Mucosa of descending colon (tissue), 3 donors: ENCODE results near the gene LYZ. TPM values are rescaled to one million over a fixed set of nuclear protein-coding genes. Genes with fewer than 3 reads are reported as not detected.

Experiments
- ATAC-seq: fragments of 200-7000 bp; cut with Tn5 transposase; one replicate; pipeline ENCODE4 v1.9.1; 2020; ENCODE audit warnings: mild to moderate bottlenecking, moderate library complexity
- DNase-seq, 3 donors: peaks; one replicate each; pipeline ENCODE4 v3.0.0-alpha.2; 2020
- H3K36me3 ChIP-seq: fragments of 200-600 bp; one replicate; pipeline ENCODE4 v1.8.0; 2021; ENCODE audit warnings: low read depth, mild to moderate bottlenecking
- H3K4me1 ChIP-seq: fragments of 200-600 bp; one replicate; pipeline ENCODE4 v1.8.0; 2021; ENCODE audit warnings: low read depth, mild to moderate bottlenecking
- H3K4me3 ChIP-seq: fragments of 200-600 bp; one replicate; pipeline ENCODE4 v1.8.0; 2021; ENCODE audit warnings: mild to moderate bottlenecking
- H3K9me3 ChIP-seq: fragments of 200-600 bp; one replicate; pipeline ENCODE4 v1.8.0; 2021; ENCODE audit warnings: mild to moderate bottlenecking
- CTCF ChIP-seq: fragments of 200-600 bp; IDR thresholded peaks from one replicate; pipeline ENCODE4 v1.8.0; 2022; ENCODE audit warnings: antibody characterized with exemption, mild to moderate bottlenecking
- intact Hi-C, 2 donors: fragments of 100-400 bp; cut with DNase I in 1 of 2; cut with micrococcal nuclease in 1 of 2; formaldehyde crosslinking; loops; one replicate each; pipeline versions ENCODE4 v1.11.0 to v1.11.1; 2022; cut with DNase I, micrococcal nuclease
- total RNA-seq, 3 donors: library from RNA; stranded (reverse); fragmentation: NEBNext Ultra II Directional in 2 of 3; extraction: Animal tissue kit (Norgen Biotek cat#: 25700) in 2 of 3; gene quantifications; one replicate each; pipeline versions ENCODE4 v1.2.1 to v1.2.4, GENCODE V29; 2021 to 2023
- donor health status: DM: no; HTN: no; CAD: no; lungs with moderate emphysema.
- donor health status: DM: no; HTN: no; CAD: no.
- donor health status: DM: no; HTN: yes; CAD: no.

Gene LYZ
- total RNA-seq, 3 donors from 2014 or later = 47.7 to 118 (median 55.2) TPM

- intact Hi-C loops = no loop called here
- ATAC-seq (no peak), DNase-seq (no peak)
- TF ChIP-seq CTCF = no peak
- Histone ChIP-seq H3K9me3 (peaks cover 7% of the 10 kb centered on the region), H3K4me3 (no peak overlapping the region), H3K4me1 (no peaks in the 10 kb centered on the region), H3K36me3 (no peaks in the 10 kb centered on the region)
These were observed 44.2 kb downstream of the LYZ start for GRCh38 chr12:69392179-69392928.

- intact Hi-C loops = no loop called here
- no peaks in the 10 kb centered on the region for H3K4me1 ChIP-seq
These were observed 47.9 kb downstream of the LYZ start for GRCh38 chr12:69396041-69396440.

DNA sequence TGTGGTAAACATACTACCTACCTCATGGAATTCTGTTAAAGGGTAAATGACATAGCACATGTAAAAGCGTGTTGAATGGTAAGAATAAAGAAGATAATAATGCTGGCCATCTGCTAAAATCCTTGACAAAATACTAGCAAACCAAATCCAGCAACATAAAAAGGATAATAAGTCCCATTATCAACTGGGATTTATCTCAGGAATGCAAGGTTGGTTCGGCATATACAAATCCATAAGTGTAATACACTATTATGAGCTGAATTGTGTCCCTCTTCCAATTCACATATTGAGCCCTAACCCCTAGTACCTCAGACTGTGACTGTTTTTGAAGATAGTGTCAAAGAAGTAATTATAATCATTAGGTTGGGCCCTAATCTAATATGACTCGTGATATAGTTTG lies 48.8 kb downstream of the LYZ start:
- DNase-seq = no peak
- intact Hi-C loops = no loop called here
- no peaks in the 10 kb centered on the region for H3K4me1 ChIP-seq
- no peak overlapping the region for H3K4me3 ChIP-seq
- no peak for ATAC-seq
- peaks cover 7% of the 10 kb centered on the region for H3K9me3 ChIP-seq
- no peaks in the 10 kb centered on the region for H3K36me3 ChIP-seq
- TF ChIP-seq CTCF = no peak

More at GRCh38 chr12:69396041-69396440, 47.9 kb downstream of the LYZ start:
- TF ChIP-seq CTCF = no peak
- Histone ChIP-seq H3K36me3 (no peaks in the 10 kb centered on the region), H3K9me3 (peaks cover 7% of the 10 kb centered on the region), H3K4me3 (no peak overlapping the region)
- ATAC-seq (no peak), DNase-seq (no peak)

DNA sequence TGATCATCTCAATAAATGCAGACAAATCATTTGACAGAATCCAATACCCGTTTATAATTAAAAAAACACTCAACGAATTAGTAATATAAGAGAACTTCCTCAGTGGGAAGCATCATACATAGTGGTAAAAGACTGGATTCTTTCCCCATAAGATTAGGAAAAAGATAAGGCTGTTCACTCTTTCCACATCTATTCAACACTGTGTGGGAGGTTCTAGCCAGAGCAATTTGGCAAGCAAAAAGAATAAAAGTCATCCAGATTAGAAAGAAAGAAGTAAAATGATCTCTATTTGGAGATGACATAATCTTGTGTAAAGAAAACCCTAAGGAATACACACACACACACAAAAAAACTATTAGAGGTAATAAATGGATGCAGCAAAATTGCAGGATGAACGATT lies 49.8 kb downstream of the LYZ start:
- no peak for TF ChIP-seq CTCF
- intact Hi-C loops = no loop called here
- DNase-seq (no peak), ATAC-seq (no peak)
- Histone ChIP-seq H3K4me1 (no peaks in the 10 kb centered on the region), H3K9me3 (peaks cover 7% of the 10 kb centered on the region), H3K4me3 (no peak overlapping the region), H3K36me3 (no peaks in the 10 kb centered on the region)

GRCh38 chr12:69401940-69402339 lies 53.8 kb downstream of the LYZ start:
- no peak for ATAC-seq
- Histone ChIP-seq H3K36me3 (no peaks in the 10 kb centered on the region), H3K4me3 (no peak overlapping the region), H3K4me1 (no peaks in the 10 kb centered on the region), H3K9me3 (peaks cover 2% of the 10 kb centered on the region)
- no peak for DNase-seq
- TF ChIP-seq CTCF = no peak
- intact Hi-C loops = no loop called here

Other genes starting within 250 kb of the LYZ start
- 10 to 100 TPM; 46.7 to 57.3 (median 57.2) TPM for gene CPSF6, start 108.8 kb upstream of the LYZ start, total RNA-seq
- 10 to 100 TPM in 2 of 3 donors, 1 to 10 TPM in 1; 8.8 to 12.8 (median 10.7) TPM for gene YEATS4, start 11.4 kb downstream of the LYZ start, total RNA-seq
- gene FRS2, start 122.0 kb downstream of the LYZ start, total RNA-seq = 10 to 100 TPM; 24.2 to 30.8 (median 30.3) TPM
- gene CCT2, start 237.1 kb downstream of the LYZ start, total RNA-seq = 100 to 1,000 TPM in 2 of 3 donors, 10 to 100 TPM in 1; 85.0 to 106 (median 103) TPM